PC-9 (cell line): ENCODE measurements around the gene TNS4. TPM values are rescaled to one million over a fixed set of nuclear protein-coding genes. Genes with fewer than 3 reads are reported as not detected.

Experiments used
- BruUV-seq: library from RNA; stranded (reverse); fragments of 400-500 nt; replicated peaks from 2 replicates; lab custom pipeline; 2021; lab: Mats Ljungman, UMichigan
- CTCF ChIA-PET: fragments of 300-600 bp; sonication (Branson Sonifier 250); formaldehyde crosslinking; loops from one replicate; lab custom pipeline; 2022; ENCODE audit warnings: antibody characterized with exemption; lab: Charles Lee
- POLR2A ChIA-PET: fragments of 300-600 bp; sonication (Branson Sonifier 250); formaldehyde crosslinking; loops from one replicate; lab custom pipeline; 2022; ENCODE audit warnings: antibody characterized with exemption; ENCODE audit not compliant: unreplicated experiment; lab: Charles Lee
- DNase-seq, 2 experiments: peaks; one replicate each; pipeline versions ENCODE4 v3.0.0 to v3.0.0-alpha.2; 2015 to 2022; ENCODE audit warnings: mixed read lengths in 1 of 2
- H2AFZ ChIP-seq: fragments of 200-600 bp; sonication (generic); 2 replicates; pipeline ENCODE4 v1.8.1; 2017; ENCODE audit warnings: antibody characterized with exemption
- H3F3A ChIP-seq: fragments of 200-600 bp; sonication (generic); 2 replicates; pipeline ENCODE4 v1.8.1; 2017; ENCODE audit warnings: antibody characterized with exemption, mild to moderate bottlenecking, low read depth; ENCODE audit not compliant: insufficient read depth
- H3K27ac ChIP-seq: fragments of 200-600 bp; sonication (generic); 2 replicates; pipeline ENCODE4 v1.6.1; 2016; ENCODE audit warnings: mixed run types
- H3K27me3 ChIP-seq: fragments of 200-600 bp; sonication (generic); 2 replicates; pipeline ENCODE4 v1.6.1; 2016; ENCODE audit warnings: low read depth, mixed run types; ENCODE audit not compliant: insufficient read depth
- H3K36me3 ChIP-seq: fragments of 200-600 bp; sonication (generic); 2 replicates; pipeline ENCODE4 v1.6.1; 2016; ENCODE audit warnings: low read depth, mixed run types
- H3K4me1 ChIP-seq: fragments of 200-600 bp; sonication (generic); replicated peaks from 2 replicates; pipeline ENCODE4 v1.6.1; 2016; ENCODE audit warnings: mixed run types; ENCODE audit not compliant: insufficient read depth
- H3K4me2 ChIP-seq: fragments of 200-600 bp; sonication (generic); 2 replicates; pipeline ENCODE4 v1.6.1; 2017; ENCODE audit warnings: mixed run types
- H3K4me3 ChIP-seq: fragments of 200-600 bp; sonication (generic); 2 replicates; pipeline ENCODE4 v1.6.1; 2016; ENCODE audit warnings: mixed run types
- H3K79me2 ChIP-seq: fragments of 200-600 bp; sonication (generic); 2 replicates; pipeline ENCODE4 v1.6.1; 2017; ENCODE audit warnings: low read depth, mixed run types
- H3K9me2 ChIP-seq: fragments of 200-600 bp; sonication (generic); 2 replicates; pipeline ENCODE4 v1.8.1; 2017; ENCODE audit warnings: mild to moderate bottlenecking; ENCODE audit not compliant: insufficient read depth
- H3K9me3 ChIP-seq: fragments of 200-600 bp; sonication (generic); 2 replicates; pipeline ENCODE4 v1.8.1; 2016; ENCODE audit warnings: low read depth; ENCODE audit not compliant: insufficient read depth
- H4K20me1 ChIP-seq: fragments of 200-600 bp; sonication (generic); 2 replicates; pipeline ENCODE4 v1.8.1; 2017; ENCODE audit not compliant: insufficient read depth
- CTCF ChIP-seq: fragments of 200-600 bp; sonication (generic); conservative IDR thresholded peaks from 2 replicates; pipeline ENCODE4 v1.6.1; 2017; ENCODE audit warnings: mixed run types, antibody characterized with exemption, mild to moderate bottlenecking, moderate library complexity
- EZH2 ChIP-seq: fragments of 200-600 bp; sonication (generic); IDR thresholded peaks from 2 replicates; pipeline ENCODE4 v1.8.0; 2017; ENCODE audit warnings: antibody characterized with exemption, low read depth
- intact Hi-C: fragments of 100-400 bp; cut with micrococcal nuclease; formaldehyde crosslinking; loops from one replicate; pipeline ENCODE4 v1.10.0; 2022; ENCODE audit not compliant: unreplicated experiment
- total RNA-seq: library from RNA; stranded (reverse); gene quantifications from 2 replicates; pipeline ENCODE4 v1.2.3, GENCODE V29; 2021

The TNS4 gene
- total RNA-seq, 1 experiment from 2014 or later: 17.4 TPM

DNA sequence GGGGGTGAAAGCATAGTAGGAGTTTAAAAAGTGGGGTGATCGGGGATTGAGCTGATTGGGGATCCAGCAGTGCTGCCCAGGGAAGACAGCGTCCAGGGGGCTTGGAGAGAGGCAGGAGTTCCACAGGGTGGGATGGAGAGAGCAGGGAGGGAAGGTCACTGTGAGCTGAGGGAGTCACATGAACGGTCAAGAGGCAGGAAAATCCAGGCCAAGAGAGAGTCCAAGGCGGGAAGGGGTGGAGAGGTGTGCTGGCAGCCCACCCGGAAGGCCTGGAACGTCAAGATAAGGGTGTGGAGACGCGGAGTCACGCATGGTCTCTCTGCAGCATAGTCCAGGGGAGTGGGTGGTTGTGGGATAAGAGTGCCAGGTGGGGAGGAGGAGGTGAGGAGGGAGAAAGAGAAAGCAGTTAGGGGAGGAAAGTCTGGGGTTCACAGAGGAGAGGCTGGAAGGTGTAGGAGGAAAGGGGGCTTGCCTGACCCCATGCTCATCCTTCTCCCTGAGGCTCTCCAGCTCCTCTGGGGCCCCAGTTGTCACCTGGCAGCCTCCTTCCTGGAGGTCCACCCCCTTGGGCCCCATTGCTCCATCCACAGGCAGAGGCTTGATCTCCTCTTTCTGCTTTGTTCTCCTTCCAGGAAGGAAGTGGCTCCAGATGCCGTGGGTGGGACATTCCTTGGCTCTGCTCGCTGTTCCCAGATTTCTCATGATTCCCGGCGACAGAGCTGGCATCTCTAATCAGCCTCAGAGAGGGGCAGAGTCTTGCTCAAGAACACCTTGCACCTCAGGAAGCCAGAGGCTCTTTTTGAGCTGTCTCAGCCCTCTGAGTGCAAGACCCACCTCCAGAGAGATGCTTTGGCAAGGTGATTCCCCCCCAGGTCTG, 35.1 kb upstream of the TNS4 start:
- no peak for TF ChIP-seq EZH2
- TF ChIP-seq CTCF: no peak
- Histone ChIP-seq H3K4me1 (peaks cover 19% of the 10 kb centered on the region), H3K4me2 (no peak overlapping the region), H3K4me3 (no peak overlapping the region), H2AFZ (no peak overlapping the region), H3K27ac (no peak overlapping the region), H3K27me3 (no peaks in the 10 kb centered on the region), H3F3A (peaks cover 21% of the 10 kb centered on the region; the same call in 1 of the 2 replicates), H3K36me3 (no peaks in the 10 kb centered on the region), H4K20me1 (no peaks in the 10 kb centered on the region), H3K9me3 (no peaks in the 10 kb centered on the region), H3K79me2 (no peaks in the 10 kb centered on the region), H3K9me2 (no peaks in the 10 kb centered on the region)
- ChIA-PET POLR2A (no interaction called here), CTCF (interaction anchor here (0.6 to 0.9 kb wide), 2 partner anchors 20 to 116 kb away, joined by 3 read pairs; no protein-coding TSS in a partner anchor)
- no peak for DNase-seq
- BruUV-seq: no TSS peak
- intact Hi-C loops: no loop called here

- no peaks in the 10 kb centered on the region for H4K20me1 ChIP-seq
- H3K4me2 ChIP-seq: no peak overlapping the region
- CTCF ChIA-PET: interaction anchor here (0.5 to 1.2 kb wide), 2 partner anchors 24 to 313 kb away, joined by 3 to 5 read pairs; no protein-coding TSS in a partner anchor
- H3K9me2 ChIP-seq: no peaks in the 10 kb centered on the region
- H3K79me2 ChIP-seq: no peaks in the 10 kb centered on the region
- H3K4me1 ChIP-seq: peaks cover 21% of the 10 kb centered on the region
- POLR2A ChIA-PET: no interaction called here
- H3F3A ChIP-seq: peaks cover 23% of the 10 kb centered on the region; the same call in 1 of the 2 replicates
- no peaks in the 10 kb centered on the region for H3K9me3 ChIP-seq
- no peak overlapping the region for H3K27ac ChIP-seq
- intact Hi-C loops: no loop called here
- DNase-seq: no peak
- H3K27me3 ChIP-seq: no peaks in the 10 kb centered on the region
- no peak for TF ChIP-seq CTCF
- TF ChIP-seq EZH2: no peak
- H2AFZ ChIP-seq: no peak overlapping the region
- BruUV-seq: no TSS peak
- no peak overlapping the region for H3K4me3 ChIP-seq
- no peaks in the 10 kb centered on the region for H3K36me3 ChIP-seq
These were observed 34.5 kb upstream of the TNS4 start for GRCh38 chr17:40535924-40536294.

GRCh38 chr17:40535438-40535837, 34.0 kb upstream of the TNS4 start:
- no peaks in the 10 kb centered on the region for H3K36me3 ChIP-seq
- ChIA-PET POLR2A (interaction anchor here (0.6 to 0.7 kb wide), 2 partner anchors 14 to 175 kb away, joined by 3 read pairs; no protein-coding TSS in a partner anchor), CTCF (interaction anchor here (0.5 to 1.2 kb wide), 3 partner anchors 25 to 313 kb away, joined by 3 to 8 read pairs (median 5); no protein-coding TSS in a partner anchor)
- TF ChIP-seq EZH2 (no peak), CTCF (no peak)
- H3K27me3 ChIP-seq: no peaks in the 10 kb centered on the region
- no peak for DNase-seq
- H4K20me1 ChIP-seq: no peaks in the 10 kb centered on the region
- no peaks in the 10 kb centered on the region for H3K9me3 ChIP-seq
- H3K9me2 ChIP-seq: no peaks in the 10 kb centered on the region
- intact Hi-C loops: no loop called here
- H3K79me2 ChIP-seq: no peaks in the 10 kb centered on the region
- H3K4me2 ChIP-seq: no peak overlapping the region
- no peak overlapping the region for H2AFZ ChIP-seq
- peaks cover 26% of the 10 kb centered on the region for H3K4me1 ChIP-seq
- H3K27ac ChIP-seq: no peak overlapping the region
- peaks cover 23% of the 10 kb centered on the region; the same call in 1 of the 2 replicates for H3F3A ChIP-seq
- no peak overlapping the region for H3K4me3 ChIP-seq
- BruUV-seq: no TSS peak
